GM21576 (cell line): ENCODE measurements around the gene PCLO.

ENCODE experiments used
- ATAC-seq: cut with Tn5 transposase; IDR thresholded peaks from one replicate; pipeline ENCODE4 v1.9.1; 2021; ENCODE audit warnings: mild to moderate bottlenecking, moderate library complexity; ENCODE audit not compliant: unreplicated experiment

Gene PCLO

DNA sequence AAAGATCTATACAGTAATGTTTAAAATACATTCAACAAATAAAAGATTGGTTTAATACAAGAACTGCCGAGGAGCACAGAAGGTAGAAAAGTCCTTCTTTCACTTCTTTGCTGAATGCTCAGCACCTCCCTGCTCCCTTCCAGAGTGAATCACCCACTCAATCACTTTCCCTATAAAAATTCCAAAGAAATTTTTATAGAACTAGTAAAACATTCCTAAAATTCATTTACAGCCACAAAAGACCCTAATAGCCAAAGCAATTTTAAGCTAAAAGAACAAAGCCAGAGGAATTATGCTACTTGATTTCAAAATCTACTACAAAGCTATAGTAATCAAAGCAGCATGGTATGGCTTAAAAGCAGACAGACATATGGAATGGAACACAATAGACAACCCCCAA, 320.9 kb downstream of the PCLO start:
- no peak for ATAC-seq

DNA sequence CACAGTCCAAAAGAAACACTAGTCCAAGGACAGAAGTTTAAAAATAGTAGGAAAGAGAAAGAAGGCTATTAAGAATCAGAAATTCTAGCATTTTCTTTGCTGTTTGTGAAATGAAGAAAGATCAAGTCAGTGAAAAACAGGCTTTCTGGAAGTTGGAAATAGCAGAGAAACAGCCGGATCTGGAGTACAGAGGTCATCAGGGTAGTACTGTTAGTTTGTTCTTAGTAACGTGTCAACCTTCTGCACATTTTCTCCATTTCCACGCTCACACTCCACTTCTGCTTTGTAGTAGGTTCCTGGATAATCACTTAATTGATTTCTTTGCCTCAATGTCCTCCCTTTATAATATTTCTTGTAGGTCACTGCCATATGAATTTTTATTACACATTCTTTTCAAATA, 322.6 kb downstream of the PCLO start:
- ATAC-seq: no peak

DNA sequence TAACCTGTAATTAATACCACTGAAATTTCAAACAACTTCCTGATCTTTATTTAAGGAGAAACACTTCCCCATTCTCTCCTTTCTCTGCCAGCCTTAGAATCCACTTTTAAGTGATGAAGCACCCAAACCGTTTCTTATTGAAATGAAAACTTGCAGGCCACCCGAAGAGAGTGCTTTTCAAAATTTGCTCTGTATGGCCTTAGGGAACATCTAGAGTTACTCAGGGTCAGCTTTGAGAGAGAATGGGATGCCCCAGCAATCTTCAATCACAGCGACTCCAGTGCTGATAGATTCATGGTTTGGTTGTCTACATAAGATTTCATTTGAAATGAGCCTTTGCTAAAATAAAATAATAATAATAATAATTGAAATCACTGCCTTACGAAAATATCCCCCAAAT, 323.1 kb downstream of the PCLO start:
- ATAC-seq: no peak

DNA sequence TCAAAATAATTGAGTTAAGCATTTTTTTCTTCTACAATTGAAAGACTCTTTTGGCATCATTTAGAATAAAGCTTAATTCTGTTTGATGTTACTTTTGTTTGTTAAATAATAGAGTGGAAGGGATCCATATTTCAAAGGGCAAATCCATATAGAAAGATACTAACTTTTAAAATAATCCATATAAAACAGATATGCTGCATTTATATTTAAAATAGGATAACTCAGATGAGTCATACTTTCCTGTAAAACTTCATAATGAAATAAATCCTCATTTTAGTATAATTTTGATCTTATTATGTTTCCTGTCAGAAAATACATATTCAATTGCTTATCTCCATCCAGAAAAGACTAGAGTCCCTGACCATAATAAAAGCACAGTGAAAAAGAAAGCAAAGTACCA, 323.6 kb downstream of the PCLO start:
- no peak for ATAC-seq

DNA sequence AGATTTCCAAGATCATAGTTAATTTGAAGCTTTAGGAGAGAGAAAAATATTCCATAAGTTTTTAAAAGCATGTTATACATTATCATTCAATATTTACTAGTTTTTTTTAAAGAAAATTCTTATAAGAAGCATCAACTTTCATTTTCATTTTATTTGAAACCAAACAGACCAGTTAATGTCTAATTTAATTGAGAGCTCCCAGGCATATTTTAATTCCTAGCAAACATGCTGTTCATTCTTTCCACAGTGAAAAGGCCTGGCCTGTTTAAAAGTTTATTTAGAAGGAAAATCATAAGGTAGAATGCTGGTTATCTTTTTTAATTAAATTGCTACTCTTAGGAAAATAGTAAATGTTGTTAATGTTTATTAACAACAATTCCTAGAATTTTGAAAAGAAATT, 324.4 kb downstream of the PCLO start:
- ATAC-seq: no peak

DNA sequence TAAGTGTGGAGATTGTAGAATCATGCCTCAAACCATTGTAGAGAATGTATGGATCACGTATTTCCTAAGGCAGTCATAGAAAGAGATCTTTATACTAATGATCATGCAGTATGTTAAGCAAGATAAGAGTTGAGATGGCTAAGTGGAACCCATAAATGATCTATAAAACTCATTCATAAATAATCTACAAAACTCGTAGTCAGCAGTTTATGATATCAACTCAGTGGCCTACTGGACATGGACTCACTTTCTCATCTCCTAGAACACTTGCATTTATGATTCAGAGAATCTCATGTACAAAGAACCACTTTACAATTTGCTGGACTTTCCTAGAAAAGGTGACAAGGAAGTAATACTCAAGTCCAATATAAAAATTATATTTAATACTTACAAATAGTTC, 339.6 kb downstream of the PCLO start:
- no peak for ATAC-seq

DNA sequence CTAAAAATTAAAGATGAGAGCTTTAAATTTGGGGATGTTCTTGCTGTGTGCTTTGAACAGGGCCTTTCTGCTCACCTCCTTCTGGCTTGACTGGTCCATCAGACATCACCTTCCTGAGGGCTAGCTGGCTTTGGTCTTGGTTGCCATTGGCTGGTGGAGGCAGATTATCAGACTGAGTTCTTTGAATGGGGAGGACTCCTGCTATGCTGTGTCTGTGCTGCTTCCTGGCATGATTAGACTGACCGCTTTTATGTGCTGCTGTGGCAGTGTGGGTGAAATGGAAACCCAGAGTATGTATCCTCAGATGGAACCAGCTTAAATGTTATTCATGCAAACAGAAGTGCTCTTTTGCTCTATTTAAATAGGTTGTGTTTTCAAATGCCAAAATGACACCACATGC, 341.6 kb downstream of the PCLO start:
- no peak for ATAC-seq

DNA sequence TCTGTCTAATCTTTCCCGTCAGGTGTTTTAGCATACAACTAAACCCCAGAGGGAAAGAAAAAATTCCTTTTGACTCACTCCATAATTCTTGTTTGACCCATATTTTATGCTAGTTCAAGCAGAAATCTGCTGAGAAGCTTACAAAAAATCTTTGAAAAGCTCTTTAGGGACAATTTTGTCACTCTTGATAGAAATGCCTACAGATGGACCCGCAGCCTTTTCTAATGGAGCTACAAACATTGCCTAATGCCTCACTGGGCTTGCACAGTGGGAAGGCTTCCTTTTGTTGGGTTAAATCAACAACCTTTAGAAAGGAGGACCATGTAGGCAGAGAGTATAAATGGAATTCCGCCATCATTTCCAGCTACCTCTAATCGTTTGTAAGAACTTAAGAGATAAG, 344.5 kb downstream of the PCLO start:
- no peak for ATAC-seq

DNA sequence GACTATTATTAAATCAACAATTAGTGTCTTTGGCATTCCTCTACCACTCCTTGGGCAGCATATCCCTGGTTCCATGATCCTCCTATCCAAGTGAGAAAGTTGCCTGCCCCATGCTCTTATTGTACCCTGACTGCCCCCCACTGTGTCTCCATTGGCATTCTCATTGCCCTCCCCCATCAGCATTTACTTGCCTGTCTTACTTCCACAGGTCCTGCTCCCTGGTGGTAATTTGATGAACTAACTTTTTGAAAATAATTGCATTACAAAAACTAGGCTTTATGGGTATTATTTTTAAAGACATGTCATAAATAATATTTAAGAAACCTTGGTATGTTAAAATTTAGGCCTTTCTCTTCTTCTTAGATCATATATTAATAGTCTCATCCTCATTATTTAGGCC, 346.4 kb downstream of the PCLO start:
- ATAC-seq: no peak

DNA sequence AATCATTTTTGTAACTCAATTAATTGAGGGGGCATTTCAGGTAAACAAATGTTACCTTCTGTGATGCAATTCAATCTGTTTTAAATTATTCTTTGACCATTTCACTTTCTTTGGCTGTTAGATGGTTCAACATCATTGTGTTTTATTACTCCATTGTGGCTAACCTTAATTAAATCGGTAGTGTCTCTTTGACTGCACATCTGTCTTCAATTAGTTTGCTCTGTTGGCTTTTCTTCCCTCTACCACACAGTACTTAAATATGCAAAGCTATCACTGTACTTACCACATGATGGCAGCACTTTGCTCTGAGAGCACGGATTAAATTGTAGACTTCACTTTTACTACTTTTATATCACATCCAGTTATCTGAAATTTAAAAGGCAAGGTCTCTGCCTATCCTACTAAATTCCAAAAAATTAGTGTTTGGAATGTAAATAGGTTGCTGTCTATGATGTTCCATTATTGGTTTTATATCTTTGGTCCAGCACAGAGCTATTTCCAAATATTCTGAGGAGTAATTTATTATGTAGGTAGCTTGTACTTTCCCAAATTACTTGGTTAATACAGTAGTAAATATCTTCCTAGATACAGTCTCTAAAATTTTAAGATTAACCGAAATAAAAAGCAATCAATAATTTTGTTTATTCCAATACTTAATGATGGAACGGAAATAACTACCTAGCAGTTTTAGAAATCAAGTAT, 352.0 kb downstream of the PCLO start:
- ATAC-seq: peak; percentile 60

DNA sequence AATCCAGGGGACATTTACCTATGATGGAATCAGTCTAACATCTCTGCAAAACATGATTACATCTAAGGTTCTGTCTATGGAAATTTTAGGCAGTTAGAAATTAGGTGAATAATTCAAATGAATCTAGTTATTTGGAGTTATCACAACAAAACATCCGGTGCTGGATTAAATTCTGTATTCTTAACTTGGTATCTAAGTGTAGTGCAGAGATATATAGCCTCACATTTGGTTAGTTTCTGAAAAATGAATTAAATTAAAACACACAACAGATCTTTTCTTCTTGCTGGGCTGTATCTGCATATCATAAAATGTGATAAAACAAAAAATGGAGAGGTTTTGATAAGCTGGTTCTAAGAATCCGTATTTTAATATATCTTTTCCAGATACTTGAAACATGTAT, 354.1 kb downstream of the PCLO start:
- no peak for ATAC-seq

DNA sequence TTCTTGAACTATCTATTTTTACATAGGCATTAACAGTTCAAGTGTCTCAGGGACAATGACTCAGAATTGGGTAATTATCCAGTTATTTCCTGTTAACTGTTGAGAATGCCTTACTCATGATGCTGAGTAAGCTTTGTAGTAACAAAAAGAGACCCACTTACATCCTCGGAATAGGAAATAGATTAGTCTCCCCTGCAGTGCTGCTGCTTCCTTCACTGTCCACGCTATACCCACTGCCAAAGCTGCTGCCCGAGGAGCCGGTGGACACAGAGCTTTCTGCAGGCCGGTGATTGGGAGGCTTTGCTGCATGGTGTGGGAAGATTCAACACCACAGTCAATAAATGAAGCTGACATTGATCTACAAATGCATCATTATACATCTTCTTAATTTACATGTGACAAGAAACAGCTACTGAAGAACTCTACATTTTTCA, 357.1 kb downstream of the PCLO start:
- no peak for ATAC-seq

DNA sequence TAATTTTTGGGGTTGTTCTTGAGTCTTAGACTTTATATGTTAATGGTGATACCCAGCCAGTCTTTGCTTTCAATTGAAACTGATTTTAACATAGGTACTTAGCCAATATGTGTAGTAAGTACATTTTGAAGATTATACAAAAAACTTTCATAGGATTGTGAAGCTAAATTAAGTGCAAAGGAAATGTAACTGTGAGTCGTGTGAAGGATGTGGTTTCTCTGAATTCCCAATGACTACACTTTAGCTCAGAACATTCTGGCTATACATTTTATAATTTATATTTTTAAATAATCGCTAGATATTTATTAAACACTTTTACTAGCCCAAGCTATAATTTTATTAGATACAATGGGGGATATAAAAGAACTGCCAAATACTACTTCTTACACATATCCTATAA, 359.3 kb downstream of the PCLO start:
- no peak for ATAC-seq

DNA sequence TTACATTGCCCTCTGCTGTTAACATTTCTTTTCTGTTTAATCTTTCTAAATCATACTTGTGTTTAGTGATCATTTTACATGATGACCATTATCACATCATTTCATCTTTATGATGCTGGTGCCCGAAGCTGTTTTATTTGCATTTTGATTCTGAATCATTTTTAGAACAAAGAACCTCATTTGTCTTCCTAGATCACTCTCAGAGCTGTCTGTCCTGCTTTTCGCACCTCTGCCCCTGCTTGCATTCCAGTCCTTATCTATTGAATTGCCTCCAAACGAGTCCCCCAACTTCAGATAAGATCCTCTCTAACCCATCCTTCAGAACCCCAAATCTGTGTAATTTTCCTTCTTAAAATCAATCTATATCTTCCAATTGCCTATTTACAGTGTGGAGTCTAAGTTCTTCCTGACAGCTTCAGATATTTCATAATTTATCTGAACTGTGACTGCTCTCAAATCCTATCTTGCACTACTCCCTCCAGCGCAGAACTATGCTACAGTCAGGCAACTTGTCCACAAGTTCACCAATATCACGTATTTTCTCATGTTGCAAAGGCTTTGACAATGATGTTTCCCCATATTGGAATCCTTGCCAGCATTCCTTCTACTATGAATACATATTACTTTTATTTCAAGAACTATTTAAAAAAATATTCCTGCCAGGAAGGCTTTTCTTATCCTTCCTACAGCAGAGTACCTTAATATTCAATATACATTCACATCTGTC, 372.6 kb downstream of the PCLO start:
- ATAC-seq: no peak

DNA sequence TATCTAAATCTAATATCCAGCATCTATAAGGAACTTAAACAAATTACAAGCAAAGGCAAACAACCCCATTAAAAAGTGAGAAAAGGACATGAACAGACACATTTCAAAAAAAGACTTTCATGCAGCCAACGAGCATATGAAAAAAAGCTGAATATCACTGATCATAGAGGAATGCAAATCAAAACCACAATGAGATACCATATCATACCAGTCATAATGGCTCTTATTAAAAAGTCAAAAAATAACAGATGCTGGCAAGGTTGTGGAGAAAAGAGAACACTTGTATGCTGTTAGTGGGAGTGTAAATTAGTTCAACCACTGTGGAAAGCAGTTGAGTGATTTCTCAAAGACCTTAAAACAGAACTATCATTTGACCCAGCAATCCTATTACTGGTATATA, 384.7 kb downstream of the PCLO start:
- no peak for ATAC-seq

DNA sequence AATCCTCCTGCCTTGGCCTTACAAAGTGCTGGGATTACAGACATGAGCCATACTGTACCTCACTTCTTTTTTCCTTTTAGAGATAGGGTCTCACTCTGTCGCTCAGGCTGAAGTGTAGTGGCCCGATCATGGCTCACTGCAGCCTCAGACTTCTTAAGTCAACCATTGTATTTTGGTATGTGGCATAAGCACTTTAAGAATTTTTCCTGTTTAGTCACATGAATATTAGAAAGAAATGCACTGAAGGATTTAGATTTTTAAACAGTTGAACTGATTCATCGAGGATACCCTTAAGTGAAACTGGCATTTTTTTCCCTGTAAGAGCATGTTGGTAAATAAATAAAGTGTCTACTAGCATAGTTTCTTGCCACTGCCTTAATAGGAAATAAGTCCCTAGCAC, 399.8 kb downstream of the PCLO start:
- ATAC-seq: no peak

DNA sequence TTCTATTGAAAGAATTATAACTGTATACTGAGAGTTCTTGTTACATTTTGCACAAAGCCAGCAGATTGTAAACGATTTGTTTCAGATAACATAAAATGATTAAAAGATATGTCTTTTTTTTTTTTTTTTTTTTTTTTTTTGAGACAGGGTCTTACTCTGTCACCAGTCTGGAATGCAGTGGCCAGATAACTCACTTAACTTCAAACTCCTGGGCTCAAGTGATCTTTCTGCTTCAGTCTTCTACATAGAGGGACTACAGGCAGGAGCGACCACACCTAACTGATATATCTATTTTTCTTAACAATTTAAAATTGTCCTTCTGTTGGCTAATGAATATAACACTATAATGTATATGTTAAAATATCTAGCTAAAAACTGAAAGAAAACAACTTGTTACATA, 401.9 kb downstream of the PCLO start:
- no peak for ATAC-seq

DNA sequence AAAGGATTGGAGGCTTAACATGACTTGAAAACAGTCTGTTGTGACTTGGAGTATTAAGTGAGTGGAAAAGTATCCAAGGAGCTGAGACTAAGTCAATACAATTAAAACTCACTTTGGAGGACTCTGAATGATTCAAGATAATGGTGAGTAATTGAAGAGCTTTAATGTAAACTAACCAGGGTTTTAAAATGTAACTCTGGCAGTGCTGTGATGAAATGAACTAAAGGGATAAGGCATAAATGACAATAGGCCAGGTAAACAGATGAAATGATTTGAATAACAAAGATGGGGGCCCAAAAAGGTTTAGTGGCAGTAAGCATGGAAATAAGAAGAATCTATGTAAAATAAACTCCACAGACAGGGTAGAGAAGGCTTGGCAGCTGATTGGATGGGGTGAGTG, 402.6 kb downstream of the PCLO start:
- ATAC-seq: no peak

DNA sequence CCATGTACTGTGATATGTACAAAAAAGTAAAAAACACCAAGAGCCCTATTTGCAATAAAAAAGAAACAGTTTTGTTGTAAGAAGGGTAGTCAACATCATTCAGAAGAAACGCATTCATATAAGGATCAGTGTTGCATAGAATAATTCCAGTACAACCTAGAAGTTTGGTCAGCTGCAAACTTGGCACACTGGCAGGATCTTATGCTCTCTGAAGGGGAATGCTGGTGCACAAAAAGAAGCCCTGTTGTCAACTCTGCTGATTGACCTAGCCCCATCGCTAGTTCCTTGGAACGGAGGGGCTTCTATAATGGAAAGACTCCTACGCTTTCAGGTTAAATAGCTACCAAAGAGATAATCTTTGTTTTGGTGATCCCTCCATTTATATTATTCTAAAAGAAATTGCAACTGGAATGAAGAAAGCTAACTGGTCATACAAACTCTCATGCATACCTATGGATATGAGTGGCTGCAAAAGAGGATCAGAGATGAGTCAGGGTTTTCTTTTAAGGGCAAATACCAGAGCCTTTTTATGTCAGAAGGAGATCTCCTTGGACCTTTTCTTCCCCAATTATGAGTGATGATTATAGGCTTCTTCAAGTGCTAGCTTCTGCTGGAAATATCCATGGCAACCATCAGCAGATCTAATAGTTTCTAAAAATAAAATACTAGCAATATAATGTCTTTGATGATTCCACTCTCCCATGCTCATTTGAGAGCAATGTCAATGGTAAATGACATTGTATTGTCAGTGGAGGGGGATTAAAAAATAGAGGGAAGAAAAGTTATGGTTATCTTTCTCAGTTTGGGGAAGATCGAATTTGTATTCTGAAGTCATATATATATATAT, 406.8 kb downstream of the PCLO start:
- no peak for ATAC-seq

DNA sequence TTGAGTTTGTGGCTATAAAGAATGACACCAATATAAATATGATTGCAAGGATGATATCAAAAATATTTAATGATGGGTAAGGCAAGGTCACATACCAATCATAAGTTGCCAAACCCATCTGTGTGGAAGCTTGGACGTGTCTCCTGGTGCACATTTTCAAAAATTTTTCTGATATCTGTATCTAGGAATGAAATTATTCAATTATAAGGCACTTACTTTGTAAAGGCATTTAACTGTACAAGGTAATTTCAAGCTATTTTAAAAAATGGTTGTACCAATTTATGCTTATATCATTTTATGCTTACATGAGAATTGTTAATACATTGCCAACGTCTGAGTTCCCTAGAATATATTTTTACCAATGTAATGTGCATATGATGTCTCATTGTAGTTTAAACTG, 412.7 kb downstream of the PCLO start:
- ATAC-seq: no peak

DNA sequence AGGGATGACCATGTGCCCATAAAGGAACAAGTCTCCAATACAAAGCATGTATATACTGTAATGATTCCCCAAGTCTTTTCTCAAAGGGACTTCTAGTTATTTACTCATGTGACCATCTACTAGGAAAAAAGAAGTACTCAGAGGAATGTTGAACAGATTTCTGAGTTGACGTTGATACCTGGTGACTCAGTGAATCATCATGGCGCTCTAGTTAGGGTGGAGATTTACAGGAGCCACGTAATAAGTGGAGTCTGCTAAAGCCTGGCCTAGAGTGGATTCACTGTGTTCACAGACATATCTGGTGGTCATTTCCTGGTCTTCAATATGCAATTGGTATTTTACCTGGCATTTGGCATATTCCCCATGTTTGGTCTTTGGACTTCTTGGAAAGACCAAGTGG, 416.9 kb downstream of the PCLO start:
- ATAC-seq: no peak

DNA sequence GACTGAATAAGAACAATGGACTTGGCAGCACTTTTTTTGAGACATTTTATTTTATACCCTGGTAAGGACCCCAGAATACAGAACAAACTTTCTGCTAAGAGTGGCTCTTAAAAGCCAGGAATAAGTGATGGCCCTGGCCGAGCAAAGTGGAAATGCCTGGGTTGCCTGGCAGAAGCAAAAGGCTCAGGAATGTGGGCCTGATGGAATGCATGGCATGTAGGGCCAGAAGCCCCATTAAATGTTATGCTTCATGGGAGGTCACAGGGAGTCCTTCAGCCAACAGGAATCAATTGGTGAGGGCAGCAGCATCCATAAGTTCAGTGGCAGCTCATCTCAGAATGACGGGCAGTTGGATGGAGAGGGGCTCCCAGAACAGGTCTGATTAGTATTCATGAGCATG, 417.6 kb downstream of the PCLO start:
- ATAC-seq: no peak
